ENCODE measurements around the gene EPRS1. TPM values are rescaled to one million over a fixed set of nuclear protein-coding genes. Genes with fewer than 3 reads are reported as not detected.

EPRS1 gene
- total and polyA plus RNA-seq, 2 of the 13 experiments (the other 11 are each of a cell fraction or from before 2014, with no cell fraction given), result 86.1 to 124 TPM

DNA sequence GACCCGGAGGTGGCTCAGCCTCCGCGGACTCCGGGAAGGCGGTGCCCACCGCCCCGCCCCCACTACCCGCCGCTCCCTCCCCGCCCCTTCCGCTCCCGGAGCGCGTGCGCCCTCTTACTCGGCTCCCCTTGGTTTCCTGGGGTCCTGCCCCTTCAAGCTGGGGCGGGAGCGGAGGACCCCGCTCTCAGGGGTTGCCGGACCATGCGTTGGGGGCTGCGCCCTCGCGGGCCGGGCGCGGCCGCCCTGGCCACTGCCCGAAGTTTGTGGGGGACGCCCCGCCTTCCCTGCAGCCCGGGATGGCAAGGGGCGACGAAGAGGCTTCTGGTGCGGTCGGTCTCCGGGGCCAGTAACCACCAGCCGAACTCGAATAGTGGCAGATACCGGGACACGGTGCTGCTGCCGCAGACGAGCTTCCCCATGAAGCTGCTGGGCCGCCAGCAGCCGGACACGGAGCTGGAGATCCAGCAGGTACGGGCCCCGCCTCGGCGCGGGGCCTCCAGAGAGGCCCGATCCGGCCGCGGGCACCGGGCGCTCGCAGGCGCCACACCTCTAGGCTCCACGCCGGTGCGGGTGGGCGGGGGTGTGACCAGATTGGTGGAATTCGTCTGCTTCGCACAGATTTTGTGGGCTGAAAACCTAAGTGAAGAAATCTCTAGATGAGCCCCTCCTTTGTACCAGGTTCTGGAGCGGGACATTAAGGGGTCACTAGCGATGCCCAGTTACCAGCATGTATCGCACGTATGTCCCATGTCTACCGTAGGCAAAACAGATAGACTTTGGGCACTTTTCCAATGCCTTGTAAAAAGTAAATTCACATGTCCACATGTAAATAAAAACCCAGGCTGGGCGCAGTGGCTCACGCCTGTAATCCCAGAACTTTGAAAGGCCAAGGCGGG is 48.0 kb upstream of the EPRS1 start, which contains the start of gene IARS2 (continued):
- TF ChIP-seq, protein P1, sequence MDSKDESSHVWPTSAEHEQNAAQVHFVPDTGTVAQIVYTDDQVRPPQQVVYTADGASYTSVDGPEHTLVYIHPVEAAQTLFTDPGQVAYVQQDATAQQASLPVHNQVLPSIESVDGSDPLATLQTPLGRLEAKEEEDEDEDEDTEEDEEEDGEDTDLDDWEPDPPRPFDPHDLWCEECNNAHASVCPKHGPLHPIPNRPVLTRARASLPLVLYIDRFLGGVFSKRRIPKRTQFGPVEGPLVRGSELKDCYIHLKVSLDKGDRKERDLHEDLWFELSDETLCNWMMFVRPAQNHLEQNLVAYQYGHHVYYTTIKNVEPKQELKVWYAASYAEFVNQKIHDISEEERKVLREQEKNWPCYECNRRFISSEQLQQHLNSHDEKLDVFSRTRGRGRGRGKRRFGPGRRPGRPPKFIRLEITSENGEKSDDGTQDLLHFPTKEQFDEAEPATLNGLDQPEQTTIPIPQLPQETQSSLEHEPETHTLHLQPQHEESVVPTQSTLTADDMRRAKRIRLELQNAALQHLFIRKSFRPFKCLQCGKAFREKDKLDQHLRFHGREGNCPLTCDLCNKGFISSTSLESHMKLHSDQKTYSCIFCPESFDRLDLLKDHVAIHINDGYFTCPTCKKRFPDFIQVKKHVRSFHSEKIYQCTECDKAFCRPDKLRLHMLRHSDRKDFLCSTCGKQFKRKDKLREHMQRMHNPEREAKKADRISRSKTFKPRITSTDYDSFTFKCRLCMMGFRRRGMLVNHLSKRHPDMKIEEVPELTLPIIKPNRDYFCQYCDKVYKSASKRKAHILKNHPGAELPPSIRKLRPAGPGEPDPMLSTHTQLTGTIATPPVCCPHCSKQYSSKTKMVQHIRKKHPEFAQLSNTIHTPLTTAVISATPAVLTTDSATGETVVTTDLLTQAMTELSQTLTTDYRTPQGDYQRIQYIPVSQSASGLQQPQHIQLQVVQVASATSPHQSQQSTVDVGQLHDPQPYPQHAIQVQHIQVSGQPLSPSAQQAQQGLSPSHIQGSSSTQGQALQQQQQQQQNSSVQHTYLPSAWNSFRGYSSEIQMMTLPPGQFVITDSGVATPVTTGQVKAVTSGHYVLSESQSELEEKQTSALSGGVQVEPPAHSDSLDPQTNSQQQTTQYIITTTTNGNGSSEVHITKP (CRISPR knock-in tag; IDR thresholded peaks at IDR 0.05; ENCODE audit: low read depth), result peak; percentile 46; the same call in 1 of the 2 replicates
- TF ChIP-seq, protein P2, sequence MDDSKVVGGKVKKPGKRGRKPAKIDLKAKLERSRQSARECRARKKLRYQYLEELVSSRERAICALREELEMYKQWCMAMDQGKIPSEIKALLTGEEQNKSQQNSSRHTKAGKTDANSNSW (CRISPR knock-in tag; IDR thresholded peaks at IDR 0.05; ENCODE audit: borderline replicate concordance), result 0 out of 2 replicates have a peak, but pooled peaks have one; percentile 57
- TF ChIP-seq TAF1 (CRISPR knock-in tag; IDR thresholded peaks at IDR 0.05) (peak; percentile 61), KDM5B (CRISPR knock-in tag; IDR thresholded peaks at IDR 0.05; ENCODE audit: borderline replicate concordance) (peak; percentile 75; the same call in 1 of the 2 replicates), MIER3 (CRISPR knock-in tag; IDR thresholded peaks at IDR 0.05; ENCODE audit: borderline replicate concordance) (0 out of 2 replicates have a peak, but pooled peaks have one; percentile 11), TEAD3 (CRISPR knock-in tag; optimal IDR thresholded peaks at IDR 0.05; ENCODE audit: borderline replicate concordance) (peak; percentile 14), KMT2B (CRISPR knock-in tag; IDR thresholded peaks at IDR 0.05) (peak; percentile 71), POLR2AphosphoS5 (IDR thresholded peaks at IDR 0.05; ENCODE audit: low read depth, low read length) (peak; percentile 58), NAIF1 (CRISPR knock-in tag; IDR thresholded peaks at IDR 0.05; ENCODE audit: borderline replicate concordance) (peak; percentile 43; the same call in 1 of the 2 replicates), ZMYM2 (CRISPR knock-in tag; IDR thresholded peaks at IDR 0.05) (no peak), SP4 (CRISPR knock-in tag; IDR thresholded peaks at IDR 0.05) (peak; percentile 65), PHF8 (CRISPR knock-in tag; IDR thresholded peaks at IDR 0.05) (peak; percentile 97), SAP130 (CRISPR knock-in tag; IDR thresholded peaks at IDR 0.05; ENCODE audit: low read depth) (peak; percentile 82), JUND (CRISPR knock-in tag; IDR thresholded peaks at IDR 0.05) (no peak), KDM2A (CRISPR knock-in tag; IDR thresholded peaks at IDR 0.05; ENCODE audit: borderline replicate concordance, low read depth) (peak; percentile 87), HMG20A (CRISPR knock-in tag; IDR thresholded peaks at IDR 0.05; ENCODE audit: borderline replicate concordance) (no peak), BRCA1 (CRISPR knock-in tag; IDR thresholded peaks at IDR 0.05) (peak; percentile 78; the same call in 1 of the 2 replicates)
- TF ChIP-seq, protein P3, sequence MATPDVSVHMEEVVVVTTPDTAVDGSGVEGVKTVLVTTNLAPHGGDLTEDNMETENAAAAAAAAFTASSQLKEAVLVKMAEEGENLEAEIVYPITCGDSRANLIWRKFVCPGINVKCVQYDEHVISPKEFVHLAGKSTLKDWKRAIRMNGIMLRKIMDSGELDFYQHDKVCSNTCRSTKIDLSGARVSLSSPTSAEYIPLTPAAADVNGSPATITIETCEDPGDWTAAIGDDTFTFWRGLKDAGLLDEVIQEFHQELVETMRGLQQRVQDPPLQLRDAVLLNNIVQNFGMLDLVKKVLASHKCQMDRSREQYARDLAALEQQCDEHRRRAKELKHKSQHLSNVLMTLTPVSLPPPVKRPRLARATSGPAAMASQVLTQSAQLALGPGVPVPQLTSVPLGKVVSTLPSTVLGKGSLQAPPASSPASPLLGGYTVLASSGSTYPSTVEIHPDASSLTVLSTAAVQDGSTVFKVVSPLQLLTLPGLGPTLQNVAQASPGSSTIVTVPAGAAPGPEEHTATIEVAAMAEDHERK (CRISPR knock-in tag; IDR thresholded peaks at IDR 0.05; ENCODE audit: low read depth), result no peak
- TF ChIP-seq, protein P4, sequence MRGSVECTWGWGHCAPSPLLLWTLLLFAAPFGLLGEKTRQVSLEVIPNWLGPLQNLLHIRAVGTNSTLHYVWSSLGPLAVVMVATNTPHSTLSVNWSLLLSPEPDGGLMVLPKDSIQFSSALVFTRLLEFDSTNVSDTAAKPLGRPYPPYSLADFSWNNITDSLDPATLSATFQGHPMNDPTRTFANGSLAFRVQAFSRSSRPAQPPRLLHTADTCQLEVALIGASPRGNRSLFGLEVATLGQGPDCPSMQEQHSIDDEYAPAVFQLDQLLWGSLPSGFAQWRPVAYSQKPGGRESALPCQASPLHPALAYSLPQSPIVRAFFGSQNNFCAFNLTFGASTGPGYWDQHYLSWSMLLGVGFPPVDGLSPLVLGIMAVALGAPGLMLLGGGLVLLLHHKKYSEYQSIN (CRISPR knock-in tag; IDR thresholded peaks at IDR 0.05; ENCODE audit: borderline replicate concordance), result no peak
- TF ChIP-seq, protein P5, sequence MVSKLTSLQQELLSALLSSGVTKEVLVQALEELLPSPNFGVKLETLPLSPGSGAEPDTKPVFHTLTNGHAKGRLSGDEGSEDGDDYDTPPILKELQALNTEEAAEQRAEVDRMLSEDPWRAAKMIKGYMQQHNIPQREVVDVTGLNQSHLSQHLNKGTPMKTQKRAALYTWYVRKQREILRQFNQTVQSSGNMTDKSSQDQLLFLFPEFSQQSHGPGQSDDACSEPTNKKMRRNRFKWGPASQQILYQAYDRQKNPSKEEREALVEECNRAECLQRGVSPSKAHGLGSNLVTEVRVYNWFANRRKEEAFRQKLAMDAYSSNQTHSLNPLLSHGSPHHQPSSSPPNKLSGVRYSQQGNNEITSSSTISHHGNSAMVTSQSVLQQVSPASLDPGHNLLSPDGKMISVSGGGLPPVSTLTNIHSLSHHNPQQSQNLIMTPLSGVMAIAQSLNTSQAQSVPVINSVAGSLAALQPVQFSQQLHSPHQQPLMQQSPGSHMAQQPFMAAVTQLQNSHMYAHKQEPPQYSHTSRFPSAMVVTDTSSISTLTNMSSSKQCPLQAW (CRISPR knock-in tag; IDR thresholded peaks at IDR 0.05), result peak; percentile 68; the same call in 1 of the 2 replicates
